AG04450 (cell line): ENCODE measurements around the gene ARMC7. TPM values are rescaled to one million over a fixed set of nuclear protein-coding genes. Genes with fewer than 3 reads are reported as not detected.

Experiments
- CTCF ChIA-PET: fragments of 300-600, 350-600 bp; formaldehyde crosslinking; extraction: SDS; loops from one replicate; lab custom pipeline; 2022; ENCODE audit warnings: antibody characterized with exemption, inconsistent platforms; lab: Charles Lee
- POLR2A ChIA-PET: fragments of 350-600 bp; formaldehyde crosslinking; extraction: SDS; loops from one replicate; lab custom pipeline; 2021; ENCODE audit warnings: antibody characterized with exemption, inconsistent platforms; lab: Yijun Ruan, JAX
- DNase-seq: peaks from one replicate; pipeline ENCODE4 v3.0.0-alpha.2; 2011; ENCODE audit warnings: low read depth, low spot score
- H3K27ac ChIP-seq: one replicate; pipeline ENCODE4 v1.5.1; 2012; ENCODE audit warnings: low read depth, low read length, control low read depth
- H3K27me3 ChIP-seq: one replicate; pipeline ENCODE4 v1.6.0; 2012; ENCODE audit warnings: low read length; ENCODE audit not compliant: control insufficient read depth, insufficient read depth
- H3K4me3 ChIP-seq: 2 replicates; pipeline ENCODE4 v1.5.1; 2011; ENCODE audit warnings: mild to moderate bottlenecking, low read depth, low read length, control low read depth
- H3K9me3 ChIP-seq: 2 replicates; pipeline ENCODE4 v1.5.1; 2012; ENCODE audit warnings: low read length; ENCODE audit not compliant: control insufficient read depth, insufficient read depth
- CTCF ChIP-seq: IDR thresholded peaks from 2 replicates; pipeline ENCODE4 v1.5.1; 2011; ENCODE audit warnings: low read depth, low read length, control low read depth, inconsistent platforms
- polyA plus RNA-seq: library from polyadenylated mRNA; depleted of rRNA; stranded (reverse); fragments of >200 nt; gene quantifications from 2 replicates; pipeline ENCODE4 v1.2.3, GENCODE V29; 2011

Gene ARMC7
- polyA plus RNA-seq, 1 experiment: 5.6 TPM

GRCh38 chr17:75144816-75145512 is 35.2 kb downstream of the ARMC7 start:
- CTCF ChIA-PET: interaction anchor here (0.5 to 1.3 kb wide), 4 partner anchors 14 to 180 kb away, joined by 3 to 9 read pairs (median 4); partner anchors contain the start of gene NT5C
- no peaks in the 10 kb centered on the region for H3K27me3 ChIP-seq
- no peak overlapping the region for H3K27ac ChIP-seq
- H3K9me3 ChIP-seq: no peaks in the 10 kb centered on the region
- H3K4me3 ChIP-seq: no peak overlapping the region
- no peak for DNase-seq
- POLR2A ChIA-PET: interaction anchor here (1.8 kb wide), 1 partner anchor 14 kb away, joined by 8 read pairs; the partner anchor contains the start of gene NT5C
- TF ChIP-seq CTCF: no peak

GRCh38 chr17:75146592-75146991 is 36.8 kb downstream of the ARMC7 start:
- Histone ChIP-seq H3K9me3 (no peaks in the 10 kb centered on the region), H3K27me3 (no peaks in the 10 kb centered on the region), H3K4me3 (no peak overlapping the region), H3K27ac (peak overlapping the region; percentile 31)
- ChIA-PET POLR2A (interaction anchor here (0.6 kb wide), 1 partner anchor 123 kb away, joined by 4 read pairs; no protein-coding TSS in a partner anchor), CTCF (interaction anchor here (0.5 to 1.1 kb wide), 2 partner anchors 25 to 63 kb away, joined by 3 read pairs; no protein-coding TSS in a partner anchor)
- no peak for DNase-seq
- TF ChIP-seq CTCF: no peak

GRCh38 chr17:75147878-75148546 is 38.2 kb downstream of the ARMC7 start:
- no peak for TF ChIP-seq CTCF
- ChIA-PET CTCF (interaction anchor here (0.7 to 2.2 kb wide), 4 partner anchors 17 to 88 kb away, joined by 3 to 12 read pairs (median 5); no protein-coding TSS in a partner anchor), POLR2A (no interaction called here)
- no peak overlapping the region for H3K27ac ChIP-seq
- no peak for DNase-seq
- no peaks in the 10 kb centered on the region for H3K9me3 ChIP-seq
- no peak overlapping the region for H3K4me3 ChIP-seq
- no peaks in the 10 kb centered on the region for H3K27me3 ChIP-seq

GRCh38 chr17:75151930-75152329 is 42.2 kb downstream of the ARMC7 start:
- TF ChIP-seq CTCF: no peak
- no peaks in the 10 kb centered on the region for H3K27me3 ChIP-seq
- H3K27ac ChIP-seq: no peak overlapping the region
- DNase-seq: no peak
- peak overlapping the region; percentile 94 for H3K4me3 ChIP-seq
- H3K9me3 ChIP-seq: no peaks in the 10 kb centered on the region; the same call in 1 of the 2 replicates
- ChIA-PET CTCF (interaction anchor here (0.7 to 2.6 kb wide), 3 partner anchors 16 to 38 kb away, joined by 3 to 15 read pairs (median 5); no protein-coding TSS in a partner anchor), POLR2A (interaction anchor here (0.6 to 0.7 kb wide), 3 partner anchors 12 to 928 kb away, joined by 4 to 5 read pairs (median 5); no protein-coding TSS in a partner anchor)
